Testis (tissue), 3 donors: ENCODE results near the gene CDH1. TPM values are rescaled to one million over a fixed set of nuclear protein-coding genes. Genes with fewer than 3 reads are reported as not detected.

Experiments used
- DNase-seq: peaks from one replicate; pipeline ENCODE4 v3.0.0-alpha.2; 2019
- H3K27ac ChIP-seq, 2 donors: fragments of 200-600 bp; sonication (generic); one replicate each; pipeline ENCODE4 v1.5.1; 2019
- H3K27me3 ChIP-seq: fragments of 200-600 bp; sonication (generic); one replicate; pipeline ENCODE4 v1.5.1; 2019
- H3K36me3 ChIP-seq: fragments of 200-600 bp; sonication (generic); one replicate; pipeline ENCODE4 v1.5.1; 2017; ENCODE audit warnings: low read depth; ENCODE audit errors: missing control alignments
- H3K4me1 ChIP-seq: fragments of 200-600 bp; sonication (generic); one replicate; pipeline ENCODE4 v1.5.1; 2019
- H3K4me3 ChIP-seq, 2 donors: fragments of 200-600 bp; sonication (generic); one replicate each; pipeline ENCODE4 v1.5.1; 2017 to 2019
- H3K9me3 ChIP-seq: fragments of 200-600 bp; sonication (generic); one replicate; pipeline ENCODE4 v1.5.1; 2017
- CTCF ChIP-seq, 3 experiments: fragments of 450-650 bp in 2 of 3; fragments of 200-600 bp in 1 of 3; sonication (generic) in 1 of 3; IDR thresholded peaks; one replicate each; pipeline ENCODE4 v1.5.1; 2016 to 2019; ENCODE audit warnings: antibody characterized with exemption in 3 of 3, mild to moderate bottlenecking in 2 of 3, moderate library complexity in 1 of 3
- POLR2A ChIP-seq: fragments of 450-650 bp; IDR thresholded peaks from one replicate; pipeline ENCODE4 v1.6.1; 2017; ENCODE audit warnings: antibody characterized with exemption, mild to moderate bottlenecking, moderate library complexity
- WGBS, 2 donors: methylation state at CpG; one replicate each; pipeline ENCODE4 v1.1.5; 2018; 5-methylcytosine and 5-hydroxymethylcytosine counted together
- intact Hi-C: fragments of 100-400 bp; cut with DNase I; formaldehyde crosslinking; loops from one replicate; pipeline ENCODE4 v1.15.1; 2023; ENCODE audit warnings: low total_unique reads
- polyA plus RNA-seq: library from polyadenylated mRNA; stranded (reverse); fragments of 350-450 nt; fragmentation: Illumina TruSeq; extraction: RNeasy Lipid Tissue Mini Kit (QIAGEN cat#74804); gene quantifications from one replicate; pipeline ENCODE4 v1.2.3, GENCODE V29; 2014; ENCODE audit warnings: low read depth, low replicate concordance; ENCODE audit not compliant: insufficient read depth
- total RNA-seq, 2 donors: library from RNA; depleted of rRNA; stranded (reverse); fragments of >200 nt; gene quantifications; one replicate each; pipeline ENCODE4 v1.2.3, GENCODE V29; 2016

CDH1 gene
- total and polyA plus RNA-seq, 3 donors from 2014 or later: 0.94 to 5.5 (median 2.1) TPM

- TF ChIP-seq CTCF (IDR thresholded peaks at IDR 0.05) (no peak), POLR2A (no peak)
- H3K4me1 ChIP-seq: no peaks in the 10 kb centered on the region
- H3K27me3 ChIP-seq: no peaks in the 10 kb centered on the region
- H3K27ac ChIP-seq: no peak overlapping the region
- DNase-seq: no peak
- 85 to 91% methylated on average over 4 of the region's 4 CpGs for WGBS, 2 donors
- intact Hi-C loops: loop anchor here (10.0 kb wide), 1 partner anchor 196 kb away; no protein-coding TSS in a partner anchor
- no peaks in the 10 kb centered on the region for H3K36me3 ChIP-seq
- H3K9me3 ChIP-seq: no peaks in the 10 kb centered on the region
- no peak overlapping the region for H3K4me3 ChIP-seq
Observed at GRCh38 chr16:68790944-68791343, 53.9 kb downstream of the CDH1 start.

GRCh38 chr16:68792465-68793324 lies 55.6 kb downstream of the CDH1 start:
- H3K4me3 ChIP-seq: no peak overlapping the region
- TF ChIP-seq POLR2A: no peak
- TF ChIP-seq CTCF (IDR thresholded peaks at IDR 0.05): no peak
- DNase-seq: no peak
- WGBS, 2 donors: 81 to 83% methylated on average over 19 to 20 of the region's 20 CpGs
- intact Hi-C loops: loop anchor here (10.0 kb wide), 1 partner anchor 198 kb away; no protein-coding TSS in a partner anchor
- H3K4me1 ChIP-seq: no peaks in the 10 kb centered on the region
- no peaks in the 10 kb centered on the region for H3K36me3 ChIP-seq
- H3K9me3 ChIP-seq: no peaks in the 10 kb centered on the region
- no peaks in the 10 kb centered on the region for H3K27me3 ChIP-seq
- no peak overlapping the region for H3K27ac ChIP-seq

GRCh38 chr16:68793401-68793857 lies 56.3 kb downstream of the CDH1 start:
- WGBS, 2 donors: 81 to 90% methylated on average over 6 to 8 of the region's 8 CpGs
- Histone ChIP-seq H3K4me3 (no peak overlapping the region), H3K27ac (no peak overlapping the region), H3K27me3 (no peaks in the 10 kb centered on the region), H3K4me1 (no peaks in the 10 kb centered on the region), H3K9me3 (no peaks in the 10 kb centered on the region), H3K36me3 (no peaks in the 10 kb centered on the region)
- no peak for TF ChIP-seq CTCF (IDR thresholded peaks at IDR 0.05)
- TF ChIP-seq POLR2A: no peak
- intact Hi-C loops: loop anchor here (10.0 kb wide), 1 partner anchor 199 kb away; no protein-coding TSS in a partner anchor
- no peak for DNase-seq

- H3K27ac ChIP-seq: no peak overlapping the region
- H3K36me3 ChIP-seq: no peaks in the 10 kb centered on the region
- intact Hi-C loops: loop anchor here (10.0 kb wide), 1 partner anchor 204 kb away; no protein-coding TSS in a partner anchor
- no peaks in the 10 kb centered on the region for H3K9me3 ChIP-seq
- 97 to 98% methylated on average over 2 of the region's 2 CpGs for WGBS, 2 donors
- DNase-seq: no peak
- no peaks in the 10 kb centered on the region for H3K27me3 ChIP-seq
- no peak overlapping the region for H3K4me3 ChIP-seq
- TF ChIP-seq POLR2A: no peak
- no peak for TF ChIP-seq CTCF (IDR thresholded peaks at IDR 0.05)
- H3K4me1 ChIP-seq: no peaks in the 10 kb centered on the region
Observed at GRCh38 chr16:68798398-68798797, 61.3 kb downstream of the CDH1 start.
